Inflammatory macrophage treated with lipopolysaccharide for 4 hours (primary cell): ENCODE measurements around the gene ZNF397.
"Not testable (repeated sequence)": the region's sequence is repeated elsewhere in the genome, so short reads cannot be mapped to it uniquely, and the experiment has no call there.

Source experiments
- DNase-seq: peaks from one replicate; pipeline ENCODE4 v3.0.0-alpha.2; 2020

ZNF397 gene

DNA sequence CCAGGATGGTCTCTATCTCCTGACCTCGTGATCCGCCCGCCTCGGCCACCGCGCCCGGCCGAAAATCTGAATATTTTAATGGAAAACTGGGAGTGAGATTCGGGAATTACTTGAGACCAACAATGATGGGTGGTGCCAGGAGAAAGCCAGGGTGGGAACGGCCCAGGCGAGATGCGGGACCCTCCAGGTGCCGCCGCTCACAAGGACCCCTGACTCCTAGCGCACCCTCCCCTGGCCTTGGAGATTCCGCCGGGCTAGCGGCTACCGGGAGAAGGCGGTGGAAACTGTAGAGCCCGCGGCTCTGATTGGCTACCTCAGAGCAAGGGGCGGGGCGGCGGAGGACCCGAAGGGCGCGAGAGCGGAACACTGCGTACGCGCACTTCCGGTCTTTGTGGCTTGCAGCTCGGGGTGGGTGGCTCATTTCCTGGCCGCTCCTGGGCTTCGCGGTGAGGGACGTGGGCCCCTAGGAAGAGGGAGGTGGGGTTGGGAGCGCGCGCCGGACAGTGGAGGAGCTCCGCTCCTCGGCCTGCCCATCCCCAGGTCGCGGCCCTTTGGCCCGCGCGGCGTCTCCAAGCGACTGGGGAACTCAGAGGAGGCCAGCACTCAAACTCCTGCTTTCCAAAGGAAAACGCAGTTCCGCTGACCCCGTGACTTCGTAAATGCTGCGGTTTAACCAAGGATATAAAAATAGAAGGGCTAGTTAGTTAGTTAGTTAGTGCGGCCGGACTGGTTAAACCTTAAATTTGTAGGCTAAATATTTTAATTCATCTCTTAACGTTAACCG, at the start of gene ZNF397:
TSS of gene ZNF397 (plus strand) at position 371 of the 784 bp plus-strand sequence. CDS start 1,437 bp downstream, outside the sequence.
- DNase-seq: peak; percentile 98

- no peak for DNase-seq
These were observed 49.2 kb upstream of the ZNF397 start for GRCh38 chr18:35191698-35192025.

DNA sequence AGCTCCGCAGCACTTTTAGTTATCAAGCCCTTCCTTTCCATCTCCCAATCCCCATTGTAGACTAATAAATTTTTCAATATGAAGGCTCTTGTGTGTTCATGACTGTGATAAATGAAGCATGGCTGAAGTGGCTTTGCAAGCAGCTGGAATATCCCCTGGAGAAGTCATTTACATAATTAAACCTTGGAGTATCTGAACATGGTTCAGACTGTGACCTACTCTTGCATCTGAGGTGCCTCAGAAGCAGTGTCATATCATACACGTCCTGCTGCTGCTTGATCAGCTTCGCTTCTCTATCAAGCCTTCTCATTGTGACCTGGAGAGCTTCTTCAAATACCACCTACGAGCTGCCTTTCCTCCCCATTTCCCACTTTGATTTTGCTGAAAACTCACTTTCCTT, 48.4 kb upstream of the ZNF397 start:
- no peak for DNase-seq

- no peak for DNase-seq
These were observed 47.5 kb upstream of the ZNF397 start for GRCh38 chr18:35193316-35193715.

DNA sequence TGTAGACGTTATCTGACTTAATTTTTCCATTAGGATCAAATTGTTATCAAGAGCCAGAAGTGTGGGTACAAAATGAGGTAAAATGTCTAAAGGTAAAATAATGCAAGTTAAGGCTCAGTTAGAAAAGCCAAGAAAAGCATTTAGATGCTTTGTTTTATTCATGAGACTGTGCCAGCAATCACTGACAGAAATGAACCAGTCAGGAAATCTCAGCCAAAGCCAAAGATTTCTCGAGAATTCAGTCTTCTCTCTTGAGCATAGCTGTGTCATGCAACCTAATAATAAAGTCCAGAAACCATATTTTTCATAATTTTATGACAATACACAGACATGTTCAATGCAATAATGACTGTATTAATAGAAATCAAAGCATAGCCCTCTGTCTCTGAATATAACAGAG, 43.5 kb upstream of the ZNF397 start:
- no peak for DNase-seq

DNA sequence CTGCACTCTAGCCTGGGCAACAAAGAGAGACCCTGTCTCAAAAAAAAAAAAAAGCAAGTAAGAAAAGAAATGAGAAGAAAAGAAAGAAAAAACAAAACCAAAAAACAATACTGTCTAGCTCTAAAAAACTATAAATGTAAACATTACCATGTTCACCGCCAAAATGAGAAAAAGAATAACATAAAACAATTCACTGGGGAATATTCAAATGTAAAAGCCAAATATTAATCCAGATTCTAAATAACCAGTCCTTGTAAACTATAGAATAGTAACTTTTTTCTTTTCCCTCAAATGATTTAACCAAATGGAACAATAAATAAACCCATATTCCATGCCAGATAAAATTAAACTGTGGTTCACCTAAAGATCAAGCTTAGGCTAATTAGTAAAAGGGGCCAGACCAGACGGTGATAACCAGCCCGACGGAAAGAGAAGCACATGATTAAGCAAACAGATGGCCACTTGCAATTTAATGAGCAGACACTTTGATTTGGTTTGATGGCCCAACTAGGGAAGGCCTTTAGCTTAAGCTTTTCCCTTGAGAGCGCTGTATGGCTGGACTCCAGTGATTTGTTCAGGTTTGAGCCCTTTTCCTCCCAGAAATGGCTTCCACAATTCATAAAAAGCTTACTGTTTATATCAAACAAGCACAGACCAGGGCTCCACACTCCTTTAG, 39.4 kb upstream of the ZNF397 start:
- no peak for DNase-seq

DNA sequence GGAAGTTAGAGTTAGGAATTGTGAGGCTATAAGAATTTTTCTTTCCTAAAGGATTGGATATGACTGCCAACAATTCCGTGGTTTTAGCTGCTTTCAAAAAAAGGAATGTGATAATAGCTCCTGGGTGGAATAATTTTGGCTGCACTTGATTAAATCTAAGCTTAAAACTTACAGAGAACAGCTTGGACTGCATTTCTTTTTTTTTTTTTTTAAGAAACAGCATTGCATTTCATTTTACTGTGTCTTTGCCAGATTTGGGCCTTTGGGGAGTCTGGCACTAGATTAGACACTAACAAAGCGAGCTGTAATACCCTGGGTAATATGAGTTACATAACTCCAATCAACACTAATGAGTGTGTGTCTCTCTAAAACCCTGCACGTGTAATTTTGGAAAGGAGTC, 37.8 kb upstream of the ZNF397 start:
- DNase-seq: no peak

- DNase-seq: no peak
These were observed 35.6 kb upstream of the ZNF397 start for GRCh38 chr18:35205199-35205712.

DNA sequence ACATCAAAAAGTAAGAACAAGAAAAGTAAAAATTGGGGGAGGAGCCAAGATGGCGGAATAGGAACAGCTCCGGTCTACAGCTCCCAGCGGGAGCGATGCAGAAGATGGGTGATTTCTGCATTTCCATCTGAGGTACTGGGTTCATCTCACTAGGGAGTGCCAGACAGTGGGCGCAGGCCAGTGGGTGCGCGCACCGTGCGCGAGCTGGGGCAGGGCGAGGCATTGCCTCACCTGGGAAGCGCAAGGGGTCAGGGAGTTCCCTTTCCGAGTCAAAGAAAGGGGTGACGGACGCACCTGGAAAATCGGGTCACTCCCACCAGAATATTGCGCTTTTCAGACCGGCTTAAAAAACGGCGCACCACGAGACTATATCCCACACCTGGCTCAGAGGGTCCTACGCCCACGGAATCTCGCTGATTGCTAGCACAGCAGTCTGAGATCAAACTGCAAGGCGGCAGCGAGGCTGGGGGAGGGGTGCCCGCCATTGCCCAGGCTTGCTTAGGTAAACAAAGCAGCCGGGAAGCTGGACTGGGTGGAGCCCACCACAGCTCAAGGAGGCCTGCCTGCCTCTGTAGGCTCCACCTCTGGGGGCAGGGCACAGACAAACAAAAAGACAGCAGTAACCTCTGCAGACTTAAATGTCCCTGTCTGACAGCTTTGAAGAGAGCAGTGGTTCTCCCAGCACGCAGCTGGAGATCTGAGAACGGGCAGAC, 34.9 kb upstream of the ZNF397 start:
- DNase-seq: not testable (repeated sequence)

GRCh38 chr18:35215026-35215425, 25.8 kb upstream of the ZNF397 start:
- no peak for DNase-seq

- not testable (repeated sequence) for DNase-seq
These were observed 24.2 kb upstream of the ZNF397 start for GRCh38 chr18:35216611-35217010.

DNA sequence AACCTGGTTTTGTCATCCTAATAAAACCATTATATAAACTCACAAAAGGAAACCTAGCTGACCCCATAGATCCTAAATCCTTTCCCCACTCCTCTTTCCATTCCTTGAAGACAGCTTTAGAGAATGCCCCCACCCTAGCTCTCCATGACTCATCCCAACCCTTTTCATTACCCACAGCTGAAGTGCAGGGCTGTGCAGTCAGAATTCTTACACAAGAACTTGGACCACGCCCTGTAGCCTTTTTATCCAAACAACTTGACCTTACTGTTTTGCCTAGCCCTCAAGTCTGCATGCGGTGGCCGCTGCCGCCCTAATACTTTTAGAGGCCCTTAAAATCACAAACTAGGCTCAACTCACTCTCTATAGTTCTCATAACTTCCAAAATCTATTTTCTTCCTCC, 21.5 kb upstream of the ZNF397 start:
- not testable (repeated sequence) for DNase-seq

DNA sequence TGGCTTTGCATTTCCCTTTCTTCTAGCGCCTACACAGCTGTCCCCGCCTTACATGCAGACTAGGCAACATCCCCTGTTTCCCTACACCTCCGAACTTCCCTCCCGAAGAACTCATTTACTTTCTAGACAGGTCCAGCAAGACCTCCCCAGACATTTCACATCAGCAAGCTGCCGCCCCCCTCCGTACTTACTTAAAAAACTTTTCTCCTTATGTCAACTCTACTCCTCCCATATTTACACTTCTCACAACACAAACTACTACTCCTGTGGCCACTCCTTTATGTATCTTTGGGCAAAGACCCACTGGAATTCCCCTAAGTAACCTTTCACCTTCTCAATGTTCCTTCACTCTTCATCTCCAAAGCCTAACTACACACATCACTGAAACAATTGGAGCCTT, 20.4 kb upstream of the ZNF397 start:
- no peak for DNase-seq

DNA sequence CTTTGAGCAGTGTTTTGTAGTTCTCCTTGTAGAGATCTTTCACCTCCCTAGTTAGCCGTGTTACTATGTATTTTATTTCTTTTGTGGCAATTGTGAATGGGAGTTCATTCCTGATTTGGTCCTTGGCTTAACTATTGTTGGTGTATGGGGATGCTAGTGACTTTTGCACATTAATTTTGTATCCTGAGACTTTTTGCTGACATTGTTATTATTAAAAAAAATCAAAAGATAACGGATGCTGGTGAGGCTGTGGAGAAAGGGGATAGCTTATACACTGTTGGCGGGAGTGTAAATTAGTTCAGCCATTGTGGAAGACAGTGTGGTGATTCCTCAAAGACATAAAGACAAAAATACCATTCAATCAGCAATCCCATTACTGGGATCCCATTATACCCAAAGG, 17.0 kb upstream of the ZNF397 start:
- DNase-seq: no peak

DNA sequence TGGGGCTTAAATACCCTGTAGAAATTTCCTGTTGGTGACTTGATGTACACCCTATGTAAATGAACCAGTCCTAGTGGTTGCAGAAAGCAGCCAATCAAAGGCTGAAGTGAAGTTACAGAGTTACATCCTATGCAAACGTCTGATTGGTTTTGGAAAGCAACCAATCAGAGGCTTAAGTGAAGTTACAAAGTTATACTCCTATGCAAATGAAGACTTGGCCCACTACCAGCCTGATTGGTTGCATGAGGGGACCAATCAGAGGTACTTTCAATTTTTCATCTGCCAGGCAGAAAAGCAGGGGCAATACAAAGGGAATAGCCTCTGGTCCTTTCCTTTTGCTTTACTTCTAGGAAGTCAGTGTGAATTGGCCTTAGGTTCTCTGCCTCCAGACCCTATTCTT, 13.6 kb upstream of the ZNF397 start:
- no peak for DNase-seq

DNA sequence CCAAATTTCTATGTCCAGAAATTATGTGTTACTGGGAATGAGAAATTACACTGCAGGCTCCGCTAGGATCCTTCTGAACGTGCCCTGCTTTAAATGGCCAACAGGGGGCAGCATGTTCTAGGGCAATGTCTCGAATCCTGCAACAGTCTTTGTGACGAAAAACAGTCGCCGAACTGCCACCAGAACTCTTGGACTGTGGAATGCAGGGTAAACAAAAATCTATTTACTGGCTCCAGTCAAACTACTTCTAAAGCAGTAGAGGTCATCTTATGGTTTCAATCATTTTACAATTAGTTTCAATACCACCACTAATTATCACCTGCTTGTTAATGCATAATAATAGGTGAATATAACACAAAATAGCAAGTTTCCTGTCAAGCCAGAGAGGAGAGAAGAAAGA, 9.8 kb upstream of the ZNF397 start:
- peak; percentile 80 for DNase-seq

DNA sequence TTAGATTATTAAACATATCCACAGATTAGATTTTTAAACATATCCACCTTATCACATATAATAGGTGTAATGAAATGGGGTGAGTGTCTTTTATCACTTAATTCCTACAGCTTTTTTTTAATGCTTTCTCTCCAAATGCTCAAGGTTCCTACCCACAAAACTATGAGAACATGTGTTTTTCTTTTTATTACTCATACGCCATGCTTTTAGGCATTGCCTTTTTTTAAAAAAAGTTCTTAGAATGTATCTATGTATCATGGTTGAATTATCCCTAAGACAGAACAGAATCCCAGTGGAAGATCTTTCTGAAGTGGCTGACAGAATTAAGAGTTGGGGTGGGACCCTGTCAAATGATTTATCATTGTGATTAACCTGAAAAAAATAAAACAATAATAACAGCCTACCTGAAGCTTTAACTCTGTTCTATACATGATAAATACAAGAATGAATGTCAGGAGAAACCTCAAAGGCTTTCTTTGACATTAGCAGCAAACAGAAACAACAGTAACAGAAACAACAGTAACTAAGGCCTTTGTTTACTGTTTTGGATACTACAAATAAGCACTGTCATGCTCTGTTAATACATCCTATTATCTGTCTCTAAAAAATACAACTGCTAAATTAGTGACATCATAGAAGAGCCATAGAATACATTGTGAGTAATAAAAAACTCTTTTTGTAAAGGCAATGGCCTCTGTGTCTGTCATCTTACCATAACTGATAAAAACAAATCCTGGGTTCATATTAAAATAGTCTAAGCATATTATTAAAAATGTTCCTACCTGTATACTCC, 4.1 kb upstream of the ZNF397 start:
- no peak for DNase-seq

GRCh38 chr18:35239314-35239713, 1.5 kb upstream of the ZNF397 start:
- DNase-seq: no peak

DNA sequence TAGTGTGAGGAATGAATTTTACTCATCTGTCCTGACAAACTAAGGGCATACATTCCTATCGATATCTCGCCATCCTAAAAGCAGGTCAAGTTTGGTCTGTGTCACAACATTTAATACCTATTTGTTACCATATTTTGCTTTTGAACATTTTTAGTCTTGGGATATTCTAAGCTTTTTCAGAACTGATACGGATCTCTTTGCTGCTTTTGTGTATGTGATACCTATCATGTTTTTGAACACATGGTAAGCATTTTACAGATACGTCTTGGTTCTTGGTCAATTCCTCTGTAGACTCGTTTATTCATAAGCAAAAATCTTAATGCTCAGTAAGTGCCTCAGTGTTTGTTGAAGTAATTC, 592 bp downstream of the ZNF397 start:
- DNase-seq: peak; percentile 4

DNA sequence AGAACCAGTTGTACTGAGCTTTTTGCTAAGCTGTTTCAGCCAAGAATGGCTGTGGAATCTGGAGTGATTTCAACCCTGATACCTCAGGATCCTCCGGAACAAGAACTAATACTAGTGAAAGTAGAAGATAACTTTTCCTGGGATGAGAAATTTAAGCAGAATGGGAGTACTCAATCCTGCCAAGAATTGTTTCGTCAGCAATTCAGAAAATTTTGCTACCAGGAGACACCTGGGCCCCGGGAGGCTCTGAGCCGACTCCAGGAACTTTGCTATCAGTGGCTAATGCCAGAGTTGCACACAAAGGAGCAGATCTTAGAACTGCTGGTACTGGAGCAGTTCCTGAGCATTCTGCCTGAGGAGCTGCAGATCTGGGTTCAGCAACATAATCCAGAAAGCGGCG, 1.6 kb downstream of the ZNF397 start:
- no peak for DNase-seq

- DNase-seq: no peak
These were observed 3.8 kb downstream of the ZNF397 start for GRCh38 chr18:35244671-35245070.

DNA sequence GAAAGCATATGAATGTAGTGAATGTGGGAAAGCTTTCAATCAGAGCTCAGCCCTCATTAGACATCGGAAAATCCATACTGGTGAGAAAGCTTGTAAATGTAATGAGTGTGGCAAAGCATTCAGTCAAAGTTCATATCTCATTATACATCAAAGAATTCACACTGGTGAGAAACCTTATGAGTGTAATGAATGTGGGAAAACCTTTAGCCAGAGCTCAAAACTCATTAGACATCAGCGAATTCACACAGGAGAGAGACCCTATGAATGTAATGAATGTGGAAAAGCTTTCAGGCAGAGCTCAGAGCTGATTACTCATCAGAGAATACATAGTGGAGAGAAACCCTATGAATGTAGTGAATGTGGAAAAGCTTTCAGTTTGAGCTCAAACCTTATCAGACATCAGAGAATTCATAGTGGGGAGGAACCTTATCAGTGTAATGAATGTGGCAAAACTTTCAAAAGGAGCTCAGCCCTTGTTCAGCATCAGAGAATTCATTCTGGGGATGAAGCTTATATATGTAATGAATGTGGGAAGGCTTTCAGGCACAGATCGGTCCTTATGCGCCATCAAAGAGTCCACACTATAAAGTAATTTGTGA, 5.0 kb downstream of the ZNF397 start:
- no peak for DNase-seq

GRCh38 chr18:35246831-35247230, 6.0 kb downstream of the ZNF397 start:
- DNase-seq: no peak
